KOPT-K1 (cell line): ENCODE results near the gene GNAS.

Experiments used
- H3K27ac ChIP-seq: fragments of 200-600 bp; sonication (generic); 2 replicates; pipeline ENCODE4 v1.5.1; 2016; ENCODE audit warnings: antibody characterized with exemption, mild to moderate bottlenecking, low read depth, low read length; ENCODE audit not compliant: poor library complexity, severe bottlenecking
- H3K36me3 ChIP-seq: fragments of 200-600 bp; sonication (generic); 2 replicates; pipeline ENCODE4 v1.5.1; 2017; ENCODE audit warnings: antibody characterized with exemption, mild to moderate bottlenecking, low read length, moderate library complexity; ENCODE audit not compliant: insufficient read depth
- H3K9me3 ChIP-seq: fragments of 200-600 bp; sonication (generic); 2 replicates; pipeline ENCODE4 v1.5.1; 2017; ENCODE audit warnings: antibody characterized with exemption, low read length, mild to moderate bottlenecking; ENCODE audit not compliant: insufficient read depth, poor library complexity, severe bottlenecking

GNAS gene

GRCh38 chr20:58839474-58839874 is 13.0 kb upstream of the GNAS start:
- H3K27ac ChIP-seq = no peak overlapping the region
- H3K36me3 ChIP-seq = no peaks in the 10 kb centered on the region
- H3K9me3 ChIP-seq = no peaks in the 10 kb centered on the region

GRCh38 chr20:58839991-58840747 is 12.3 kb upstream of the GNAS start:
- Histone ChIP-seq H3K36me3 (no peaks in the 10 kb centered on the region), H3K27ac (no peak overlapping the region), H3K9me3 (no peaks in the 10 kb centered on the region)

- no peak overlapping the region for H3K27ac ChIP-seq
- no peaks in the 10 kb centered on the region for H3K9me3 ChIP-seq
- no peaks in the 10 kb centered on the region for H3K36me3 ChIP-seq
These were observed 11.5 kb upstream of the GNAS start for GRCh38 chr20:58840816-58841538.

GRCh38 chr20:58841539-58842264 is 10.8 kb upstream of the GNAS start:
- no peaks in the 10 kb centered on the region for H3K36me3 ChIP-seq
- no peak overlapping the region for H3K27ac ChIP-seq
- H3K9me3 ChIP-seq = no peaks in the 10 kb centered on the region

- no peaks in the 10 kb centered on the region for H3K9me3 ChIP-seq
- H3K36me3 ChIP-seq = no peaks in the 10 kb centered on the region
- no peak overlapping the region for H3K27ac ChIP-seq
These were observed 10.2 kb upstream of the GNAS start for GRCh38 chr20:58842276-58842675.

- no peaks in the 10 kb centered on the region for H3K36me3 ChIP-seq
- H3K27ac ChIP-seq = no peak overlapping the region
- H3K9me3 ChIP-seq = no peaks in the 10 kb centered on the region
These were observed 9.4 kb upstream of the GNAS start for GRCh38 chr20:58843128-58843556.

GRCh38 chr20:58845706-58846105 is 6.8 kb upstream of the GNAS start:
- Histone ChIP-seq H3K27ac (no peak overlapping the region), H3K9me3 (peaks cover 5% of the 10 kb centered on the region), H3K36me3 (no peaks in the 10 kb centered on the region)

- Histone ChIP-seq H3K27ac (no peak overlapping the region), H3K36me3 (no peaks in the 10 kb centered on the region), H3K9me3 (peaks cover 23% of the 10 kb centered on the region)
These were observed 5.1 kb upstream of the GNAS start for GRCh38 chr20:58847463-58847862.

- Histone ChIP-seq H3K9me3 (peaks cover 39% of the 10 kb centered on the region), H3K27ac (no peak within 1 kb of the TSS), H3K36me3 (no peaks in the 10 kb centered on the region)
These were observed 1.8 kb upstream of the GNAS start, which contains the start of gene GNAS-AS1 for GRCh38 chr20:58850693-58851174. Gene GNAS-AS1, minus strand, starts transcription at chr20:58850902.

- Histone ChIP-seq H3K36me3 (no peaks in the 10 kb centered on the region), H3K27ac (no peak overlapping the region), H3K9me3 (peaks cover 39% of the 10 kb centered on the region)
These were observed 1.1 kb upstream of the GNAS start for GRCh38 chr20:58851221-58851968.

- H3K27ac ChIP-seq = no peak overlapping the region
- H3K36me3 ChIP-seq = no peaks in the 10 kb centered on the region
- peaks cover 39% of the 10 kb centered on the region for H3K9me3 ChIP-seq
These were observed 502 bp upstream of the GNAS start for GRCh38 chr20:58851969-58852458.

- Histone ChIP-seq H3K36me3 (no peaks in the 10 kb centered on the region), H3K27ac (no peak overlapping the region), H3K9me3 (peaks cover 39% of the 10 kb centered on the region)
These were observed 950 bp downstream of the GNAS start for GRCh38 chr20:58853466-58853865.

GRCh38 chr20:58853976-58854637 is 1.6 kb downstream of the GNAS start:
- H3K36me3 ChIP-seq = no peaks in the 10 kb centered on the region
- peaks cover 39% of the 10 kb centered on the region for H3K9me3 ChIP-seq
- no peak overlapping the region for H3K27ac ChIP-seq
